Esophagus squamous epithelium (tissue), 5 donors: ENCODE data around the gene UBE2E1. TPM values are rescaled to one million over a fixed set of nuclear protein-coding genes. Genes with fewer than 3 reads are reported as not detected.

Source experiments
- DNase-seq: peaks from one replicate; lab custom pipeline; 2025; lab: John Stamatoyannopoulos, UW
- H3K27ac ChIP-seq, 4 donors: fragments of 200-600 bp; sonication (generic); one replicate each; pipeline ENCODE4 v1.5.1; 2016 to 2019; ENCODE audit warnings: mild to moderate bottlenecking in 1 of 4
- H3K27me3 ChIP-seq, 4 donors: fragments of 200-600 bp; sonication (generic); 1 replicate in 3 of 4; 2 replicates in 1 of 4; pipeline versions ENCODE4 v1.5.1 to v1.6.0; 2017 to 2021; ENCODE audit warnings: antibody characterized with exemption in 1 of 4
- H3K36me3 ChIP-seq, 3 donors: fragments of 200-600 bp; sonication (generic); one replicate each; pipeline ENCODE4 v1.5.1; 2016 to 2019
- H3K4me1 ChIP-seq, 3 donors: fragments of 200-600 bp; sonication (generic); one replicate each; pipeline ENCODE4 v1.5.1; 2017 to 2019
- H3K4me3 ChIP-seq, 4 donors: fragments of 200-600 bp; sonication (generic); 1 replicate in 3 of 4; 2 replicates in 1 of 4; pipeline ENCODE4 v1.5.1; 2016 to 2019; ENCODE audit warnings: mild to moderate bottlenecking in 2 of 4, moderate library complexity in 1 of 4
- H3K9me3 ChIP-seq, 3 donors: fragments of 200-600 bp; sonication (generic); one replicate each; pipeline ENCODE4 v1.5.1; 2016 to 2019
- POLR2A ChIP-seq, 4 donors: fragments of 450-650 bp; IDR thresholded peaks; one replicate each; pipeline ENCODE4 v1.6.1; 2017; ENCODE audit warnings: antibody characterized with exemption in 4 of 4, mild to moderate bottlenecking in 4 of 4, moderate library complexity in 3 of 4
- WGBS, 2 donors: methylation state at CpG; one replicate each; pipeline ENCODE4 v1.1.5; 2018; 5-methylcytosine and 5-hydroxymethylcytosine counted together
- intact Hi-C: fragments of 100-400 bp; cut with DNase I; formaldehyde crosslinking; loops from one replicate; pipeline ENCODE4 v1.15.0; 2022
- total RNA-seq, 4 donors: library from RNA; depleted of rRNA; stranded (reverse); fragments of >200 nt; gene quantifications; one replicate each; pipeline ENCODE4 v1.1.0, GENCODE V29; 2016
- TF ChIP-seq, protein P1 (sequence below), 6 experiments: fragments of 450-650 bp in 4 of 6; fragments of 200-600 bp in 2 of 6; sonication (generic) in 2 of 6; IDR thresholded peaks; one replicate each; pipeline ENCODE4 v1.5.1; 2016 to 2019; ENCODE audit warnings: antibody characterized with exemption in 6 of 6, mild to moderate bottlenecking in 4 of 6, moderate library complexity in 4 of 6
- donor health status: DM: yes; HTN: yes; CAD: no.

UBE2E1 gene
- total RNA-seq, 4 donors from 2014 or later = 83.9 to 115 (median 104) TPM

GRCh38 chr3:23821858-23822257 is 16.1 kb downstream of the UBE2E1 start:
- Histone ChIP-seq H3K27me3 (no peaks in the 10 kb centered on the region), H3K9me3 (no peaks in the 10 kb centered on the region), H3K36me3 (no peaks in the 10 kb centered on the region), H3K4me3 (no peak overlapping the region), H3K4me1 (peaks cover 8 to 65% (median 31%) of the 10 kb centered on the region in 3 donors), H3K27ac (no peak overlapping the region)
- WGBS, 2 donors = 82 to 88% methylated on average over 1 of the region's 1 CpG
- TF ChIP-seq POLR2A (IDR thresholded peaks at IDR 0.05) = no peak
- intact Hi-C loops = no loop called here
- DNase-seq = no peak

DNA sequence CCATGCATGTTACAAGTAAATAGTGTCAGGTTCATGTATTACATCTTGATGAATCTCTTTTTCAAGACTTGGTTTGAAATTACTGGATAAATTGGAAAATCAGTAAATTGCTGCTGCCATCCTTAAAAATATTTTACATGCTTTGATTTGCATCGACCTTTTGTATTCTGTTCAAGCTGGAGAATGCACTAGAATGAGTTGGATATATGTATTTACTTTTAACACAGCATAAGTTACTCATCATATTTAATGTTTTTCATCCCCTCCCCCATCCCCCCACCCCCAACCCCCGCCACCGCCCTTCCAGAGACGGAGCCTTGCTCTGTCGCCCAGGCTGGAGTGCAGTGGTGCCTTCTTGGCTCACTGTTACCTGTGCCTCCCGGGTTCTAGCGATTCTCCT is 16.8 kb downstream of the UBE2E1 start:
- H3K9me3 ChIP-seq = no peaks in the 10 kb centered on the region
- intact Hi-C loops = no loop called here
- H3K4me1 ChIP-seq = peaks cover 8 to 65% (median 31%) of the 10 kb centered on the region in 3 donors
- TF ChIP-seq, protein P1, sequence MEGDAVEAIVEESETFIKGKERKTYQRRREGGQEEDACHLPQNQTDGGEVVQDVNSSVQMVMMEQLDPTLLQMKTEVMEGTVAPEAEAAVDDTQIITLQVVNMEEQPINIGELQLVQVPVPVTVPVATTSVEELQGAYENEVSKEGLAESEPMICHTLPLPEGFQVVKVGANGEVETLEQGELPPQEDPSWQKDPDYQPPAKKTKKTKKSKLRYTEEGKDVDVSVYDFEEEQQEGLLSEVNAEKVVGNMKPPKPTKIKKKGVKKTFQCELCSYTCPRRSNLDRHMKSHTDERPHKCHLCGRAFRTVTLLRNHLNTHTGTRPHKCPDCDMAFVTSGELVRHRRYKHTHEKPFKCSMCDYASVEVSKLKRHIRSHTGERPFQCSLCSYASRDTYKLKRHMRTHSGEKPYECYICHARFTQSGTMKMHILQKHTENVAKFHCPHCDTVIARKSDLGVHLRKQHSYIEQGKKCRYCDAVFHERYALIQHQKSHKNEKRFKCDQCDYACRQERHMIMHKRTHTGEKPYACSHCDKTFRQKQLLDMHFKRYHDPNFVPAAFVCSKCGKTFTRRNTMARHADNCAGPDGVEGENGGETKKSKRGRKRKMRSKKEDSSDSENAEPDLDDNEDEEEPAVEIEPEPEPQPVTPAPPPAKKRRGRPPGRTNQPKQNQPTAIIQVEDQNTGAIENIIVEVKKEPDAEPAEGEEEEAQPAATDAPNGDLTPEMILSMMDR (IDR thresholded peaks at IDR 0.05) = no peak
- TF ChIP-seq POLR2A (IDR thresholded peaks at IDR 0.05) = no peak
- H3K27ac ChIP-seq = no peak overlapping the region
- DNase-seq = no peak
- H3K36me3 ChIP-seq = no peaks in the 10 kb centered on the region
- H3K4me3 ChIP-seq = no peak overlapping the region
- 82 to 84% methylated on average over 6 to 7 of the region's 7 CpGs for WGBS, 2 donors
- no peaks in the 10 kb centered on the region for H3K27me3 ChIP-seq

GRCh38 chr3:23823620-23824019 is 17.9 kb downstream of the UBE2E1 start:
- intact Hi-C loops = no loop called here
- 77 to 79% methylated on average over 3 of the region's 3 CpGs for WGBS, 2 donors
- H3K4me1 ChIP-seq = peaks cover 8 to 65% (median 31%) of the 10 kb centered on the region in 3 donors

DNA sequence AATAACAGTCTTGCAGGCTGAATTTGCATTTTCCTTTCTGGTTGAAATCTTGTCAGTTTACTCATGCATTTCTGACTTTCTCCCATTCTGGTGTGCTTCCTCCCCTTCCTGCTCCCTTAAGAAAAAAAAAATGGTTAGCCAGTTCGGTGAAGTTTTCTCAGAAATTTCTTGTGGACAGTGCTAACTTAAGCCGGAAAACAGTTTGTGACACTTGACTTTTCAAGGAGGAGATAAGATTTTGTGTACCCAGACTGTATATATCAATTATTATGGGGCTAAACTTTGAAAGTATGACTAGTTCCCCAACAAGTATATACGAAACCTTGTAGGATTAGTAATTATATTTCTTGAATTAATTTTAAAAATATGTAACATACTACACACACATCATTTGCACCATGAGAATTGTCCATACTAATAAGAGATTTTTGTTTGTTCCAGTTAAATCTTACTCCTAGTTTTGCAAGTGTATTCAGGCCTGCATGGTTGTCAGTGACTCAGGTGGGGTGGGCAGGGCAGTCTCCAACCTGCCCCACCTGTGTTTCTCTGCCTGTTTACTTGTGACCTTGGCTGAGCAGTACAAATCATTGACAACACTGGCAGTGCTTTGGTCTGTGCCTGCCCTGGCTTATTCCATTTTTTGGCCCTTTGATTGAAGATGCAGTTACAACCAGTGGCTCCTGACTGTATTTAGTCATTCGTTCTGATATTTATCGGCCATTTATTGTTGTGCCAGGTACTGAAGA is 19.1 kb downstream of the UBE2E1 start:
- peaks cover 8 to 64% (median 31%) of the 10 kb centered on the region in 3 donors for H3K4me1 ChIP-seq
- H3K27ac ChIP-seq = peak overlapping the region in 2 of 4 donors; percentile 49 to 59
- 33 to 35% methylated on average over 5 of the region's 5 CpGs for WGBS, 2 donors
- DNase-seq = no peak
- intact Hi-C loops = no loop called here
- H3K4me3 ChIP-seq = no peak overlapping the region
- H3K36me3 ChIP-seq = no peaks in the 10 kb centered on the region
- no peaks in the 10 kb centered on the region for H3K9me3 ChIP-seq
- TF ChIP-seq, protein P1 (IDR thresholded peaks at IDR 0.05) = no peak
- TF ChIP-seq POLR2A (IDR thresholded peaks at IDR 0.05) = no peak
- H3K27me3 ChIP-seq = no peaks in the 10 kb centered on the region

More at GRCh38 chr3:23823620-23824019, 17.9 kb downstream of the UBE2E1 start:
- Histone ChIP-seq H3K27me3 (no peaks in the 10 kb centered on the region), H3K4me3 (no peak overlapping the region), H3K9me3 (no peaks in the 10 kb centered on the region), H3K27ac (no peak overlapping the region), H3K36me3 (no peaks in the 10 kb centered on the region)
- DNase-seq = no peak
- TF ChIP-seq, protein P1 (IDR thresholded peaks at IDR 0.05) = no peak
- no peak for TF ChIP-seq POLR2A (IDR thresholded peaks at IDR 0.05)

- H3K27me3 ChIP-seq = no peaks in the 10 kb centered on the region
- peak overlapping the region in 1 of 4 donors; percentile 59 for H3K27ac ChIP-seq
These were observed 20.0 kb downstream of the UBE2E1 start for GRCh38 chr3:23825802-23826201.

More at GRCh38 chr3:23825802-23826201, 20.0 kb downstream of the UBE2E1 start:
- TF ChIP-seq, protein P1 (IDR thresholded peaks at IDR 0.05) = no peak
- no peak for TF ChIP-seq POLR2A (IDR thresholded peaks at IDR 0.05)
- Histone ChIP-seq H3K4me3 (no peak overlapping the region), H3K36me3 (no peaks in the 10 kb centered on the region), H3K4me1 (peaks cover 8 to 64% (median 23%) of the 10 kb centered on the region in 3 donors), H3K9me3 (no peaks in the 10 kb centered on the region)
- intact Hi-C loops = no loop called here
- 88 to 92% methylated on average over 4 of the region's 4 CpGs for WGBS, 2 donors
- DNase-seq = no peak
